SH-SY5Y (cell line): ENCODE data around the gene OR1K1.
A peak's percentile ranks its signal among the peaks of the same experiment; 100 is the strongest.

ENCODE experiments used
- GATA2 ChIP-seq: IDR thresholded peaks from 2 replicates; pipeline ENCODE4 v1.6.1; 2011; ENCODE audit warnings: mild to moderate bottlenecking, low read depth, low read length
- GATA3 ChIP-seq: IDR thresholded peaks from 2 replicates; pipeline ENCODE4 v1.6.1; 2011; ENCODE audit warnings: low read depth, mild to moderate bottlenecking, low read length, moderate library complexity

OR1K1 gene

DNA sequence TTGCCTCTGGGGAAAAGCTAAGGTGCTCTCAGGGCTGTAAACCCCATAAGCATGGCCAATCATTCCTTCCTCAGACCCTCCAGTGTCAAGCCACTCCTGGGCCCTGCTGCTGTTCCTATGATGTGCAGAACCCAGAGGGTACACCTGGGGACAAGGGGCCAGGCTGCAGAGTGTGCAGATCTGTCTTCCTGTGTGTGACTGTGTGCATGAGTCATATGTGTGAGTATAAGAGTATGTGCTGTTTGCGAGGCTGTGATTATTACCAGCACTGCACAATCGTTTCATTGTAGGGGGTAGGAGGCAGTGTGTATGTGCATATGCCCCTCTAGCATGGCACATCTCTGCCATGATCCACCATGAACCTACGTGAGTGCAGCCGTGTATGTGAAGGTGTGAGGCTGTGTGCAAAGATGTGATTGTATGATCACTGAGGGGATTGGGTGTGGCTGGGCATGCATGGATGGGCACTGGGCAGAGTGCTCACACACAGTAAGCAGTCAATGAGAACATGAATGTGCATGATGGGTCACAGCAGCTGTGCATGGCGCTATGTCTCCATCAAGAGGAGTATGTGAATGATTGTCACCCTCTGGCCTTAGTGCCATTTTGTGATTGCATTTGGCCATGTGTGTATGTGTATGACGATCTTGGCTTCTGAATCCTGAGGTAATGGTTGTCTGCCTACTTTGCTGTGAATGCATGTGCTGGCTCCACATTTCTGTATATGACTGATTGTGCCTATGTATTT is 2.4 kb upstream of the OR1K1 start:
- TF ChIP-seq GATA2 = no peak
- TF ChIP-seq GATA3 = no peak

- TF ChIP-seq GATA2 = no peak
- TF ChIP-seq GATA3 = no peak
Measured at GRCh38 chr9:122806661-122807060, 6.7 kb downstream of the OR1K1 start.

GRCh38 chr9:122807271-122807900 is 7.5 kb downstream of the OR1K1 start:
- TF ChIP-seq GATA2 (no peak), GATA3 (no peak)

- TF ChIP-seq GATA3 (no peak), GATA2 (no peak)
Measured at GRCh38 chr9:122808141-122808540, 8.2 kb downstream of the OR1K1 start.

DNA sequence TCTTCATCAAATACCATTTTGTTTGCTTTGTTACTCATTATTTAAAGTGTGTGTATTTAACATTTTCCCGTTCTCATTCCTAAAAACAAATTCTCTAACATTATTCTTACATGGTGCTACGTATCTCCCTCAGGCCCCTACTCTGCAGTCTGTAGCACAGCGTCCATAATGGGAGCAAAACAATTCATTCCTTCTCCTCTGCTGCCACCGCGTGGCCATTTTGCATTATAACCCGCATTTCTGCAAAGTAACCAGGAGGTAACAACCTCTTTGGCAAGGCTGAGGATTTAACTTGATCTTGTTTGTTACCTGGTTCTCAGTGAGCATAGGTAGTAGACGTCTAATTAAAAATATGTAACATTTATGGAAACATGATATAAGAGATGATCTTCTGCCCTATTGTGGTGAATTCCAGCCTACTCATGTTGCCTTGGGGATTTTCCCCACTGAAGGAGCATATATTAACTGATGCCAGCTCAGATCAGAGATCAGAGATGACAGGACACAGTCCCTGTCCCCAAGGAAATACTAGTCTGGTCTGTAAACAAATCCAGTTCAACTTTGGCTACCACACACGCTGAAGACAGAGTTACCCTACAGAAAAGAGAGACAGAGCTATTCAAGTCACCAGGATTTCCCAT is 10.5 kb downstream of the OR1K1 start:
- TF ChIP-seq GATA2 = no peak
- no peak for TF ChIP-seq GATA3

DNA sequence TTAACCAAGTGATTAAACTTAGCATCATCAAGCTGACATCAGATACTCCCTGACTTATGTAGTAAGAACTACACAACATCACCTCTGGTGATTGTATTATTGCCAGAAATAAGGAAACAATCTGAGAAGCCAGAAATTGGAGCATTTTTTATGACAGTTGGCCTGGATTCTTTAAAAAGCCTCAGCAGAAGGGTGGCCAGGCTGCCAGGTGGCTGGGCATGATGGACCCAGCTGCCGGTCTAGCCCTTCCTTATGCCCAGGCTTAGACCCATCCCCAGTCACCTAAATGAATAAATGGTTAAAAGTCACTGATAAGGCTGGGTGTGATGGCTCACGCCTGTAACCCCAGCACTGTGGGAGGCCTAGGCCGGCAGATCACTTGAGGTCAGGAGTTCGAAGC is 12.8 kb downstream of the OR1K1 start:
- TF ChIP-seq GATA2 (no peak), GATA3 (no peak)

DNA sequence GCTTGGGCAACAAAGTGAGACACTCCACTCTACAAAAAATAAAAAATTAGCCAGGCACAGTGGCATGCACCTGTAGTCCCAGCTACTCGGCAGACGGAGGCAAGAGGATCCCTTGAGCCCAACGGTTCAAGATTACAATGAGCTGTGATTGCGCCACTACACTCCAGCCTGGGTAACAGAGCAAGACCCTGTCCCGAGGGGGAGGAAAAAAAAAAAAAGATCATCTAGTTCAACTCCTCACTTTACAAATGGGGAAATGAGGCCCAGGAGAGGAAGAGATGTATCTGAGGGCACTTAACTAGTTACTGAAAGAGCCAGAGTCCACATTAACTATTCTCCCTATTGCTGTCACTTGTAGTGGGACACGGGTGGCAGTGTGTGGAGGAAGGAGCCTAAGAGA is 14.6 kb downstream of the OR1K1 start:
- TF ChIP-seq GATA3 = no peak
- TF ChIP-seq GATA2 = no peak

- no peak for TF ChIP-seq GATA3
- no peak for TF ChIP-seq GATA2
Measured at GRCh38 chr9:122815544-122815943, 15.6 kb downstream of the OR1K1 start.

DNA sequence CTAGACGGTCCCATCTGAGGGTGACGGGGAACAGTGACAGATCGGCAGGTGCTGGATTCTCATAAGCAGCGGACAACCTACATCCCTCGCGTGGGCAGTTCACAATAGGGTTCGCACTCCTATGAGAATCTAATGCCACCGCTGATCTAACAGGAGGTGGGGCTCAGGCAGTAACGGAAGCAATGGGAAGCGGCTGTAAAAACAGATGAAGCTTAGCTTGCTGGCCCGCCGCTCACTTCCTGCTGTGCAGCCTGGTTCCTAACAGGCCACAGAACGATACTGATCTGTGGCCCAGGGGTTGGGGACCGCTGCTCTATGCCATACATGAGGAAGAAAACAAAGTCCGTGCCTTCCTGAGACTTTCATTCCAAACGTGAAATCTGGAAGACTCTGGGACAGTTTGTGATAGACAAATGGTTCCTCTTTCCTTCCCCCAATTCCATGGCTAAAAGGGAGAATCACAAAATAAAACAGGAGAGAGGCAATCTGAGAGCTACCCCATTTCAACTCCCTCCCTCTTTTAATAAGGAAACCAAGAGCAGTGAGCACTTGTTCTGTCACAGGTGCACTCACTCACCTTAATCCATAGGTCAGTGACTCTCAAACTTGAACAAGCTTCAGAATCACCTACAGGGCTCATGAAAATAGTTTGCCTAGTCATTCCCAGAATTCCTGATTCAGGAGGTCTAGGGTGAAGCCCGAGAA is 16.4 kb downstream of the OR1K1 start:
- TF ChIP-seq GATA3 (no peak), GATA2 (no peak)

DNA sequence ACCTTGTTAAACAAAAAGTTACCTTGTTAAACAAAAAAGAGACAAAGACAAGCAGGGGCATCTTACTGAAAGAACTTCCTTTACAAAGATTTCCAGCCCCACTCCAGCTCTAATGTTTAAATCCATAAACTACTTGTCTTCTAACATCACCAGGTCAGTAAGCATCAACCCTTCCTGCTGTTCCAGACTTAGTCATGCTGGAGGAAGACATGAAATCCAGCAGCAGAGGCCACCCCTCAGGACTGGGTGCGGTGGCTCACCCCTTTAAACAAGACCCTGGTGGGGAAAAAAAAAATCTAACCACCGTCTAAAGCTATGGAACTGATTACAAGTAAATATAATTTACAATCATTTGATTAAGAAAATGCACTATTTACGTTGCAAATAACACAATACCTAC is 19.4 kb downstream of the OR1K1 start:
- TF ChIP-seq GATA2 (no peak), GATA3 (no peak)

- no peak for TF ChIP-seq GATA2
- no peak for TF ChIP-seq GATA3
Measured at GRCh38 chr9:122819791-122820489, 20.0 kb downstream of the OR1K1 start.

- no peak for TF ChIP-seq GATA2
Measured at GRCh38 chr9:122820490-122820845, 20.5 kb downstream of the OR1K1 start.

- TF ChIP-seq GATA3 (no peak), GATA2 (0 out of 2 replicates have a peak, but pooled peaks have one; percentile 14)
Measured at GRCh38 chr9:122821278-122821943, 21.5 kb downstream of the OR1K1 start.

DNA sequence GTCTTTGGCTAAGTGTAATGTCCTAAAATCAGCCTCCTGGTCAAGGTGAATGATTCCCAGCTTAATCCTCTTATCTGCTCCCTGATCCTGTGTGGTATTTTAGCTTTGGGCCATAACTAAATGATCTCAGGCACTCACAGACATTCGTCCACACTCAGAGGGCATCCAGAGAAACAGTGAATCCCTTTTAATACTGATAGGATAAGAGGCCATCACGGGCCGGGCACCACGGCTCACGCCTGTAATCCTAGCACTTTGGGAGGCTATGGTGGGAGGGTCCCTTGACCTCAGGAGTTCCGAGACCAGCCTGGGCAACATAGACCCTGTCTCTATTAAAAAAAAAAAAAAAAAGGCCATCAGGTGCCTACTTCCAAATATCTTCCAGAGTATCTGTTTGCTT is 22.1 kb downstream of the OR1K1 start:
- TF ChIP-seq GATA3 = no peak
- TF ChIP-seq GATA2 = no peak
